ENCODE results near the gene ZNF282. TPM values are rescaled to one million over a fixed set of nuclear protein-coding genes. Genes with fewer than 3 reads are reported as not detected.

Gene ZNF282
- total and polyA plus RNA-seq, 7 experiments from 2014 or later: 0.83 to 36.7 (median 13.3) TPM

GRCh38 chr7:149188213-149188612 lies 7.1 kb upstream of the ZNF282 start:
- H3K27me3 ChIP-seq (ENCODE audit: control insufficient read depth in 2 of 2, insufficient read depth in 2 of 2, low read length in 2 of 2): no peaks in the 10 kb centered on the region
- no peaks in the 10 kb centered on the region for H3K36me3 ChIP-seq (ENCODE audit: control insufficient read depth in 2 of 3, insufficient read depth in 3 of 3, low read length in 3 of 3)
- Mint-ChIP-seq H3K4me1 (peaks cover 0 to 18% (median 12%) of the 10 kb centered on the region in 7 donors), H3K27ac (peak overlapping the region in 3 of 9 donors; percentile 7 to 71 (median 28)), H3K27me3 (peaks cover 0 to 16% (median 0%) of the 10 kb centered on the region in 5 donors), H3K4me3 (no peak overlapping the region), H3K36me3 (peaks cover 0 to 2% (median 0%) of the 10 kb centered on the region in 5 donors), H3K9me3 (no peaks in the 10 kb centered on the region)
- H3K9me3 ChIP-seq (ENCODE audit: control insufficient read depth in 2 of 3, low read length in 3 of 3): no peaks in the 10 kb centered on the region
- CTCF ChIA-PET: interaction anchor here (0.6 kb wide), 1 partner anchor 207 kb away, joined by 3 read pairs; no protein-coding TSS in a partner anchor
- DNase-seq (no peak), ATAC-seq (no peak)
- POLR2A ChIA-PET: no interaction called here
- no peaks in the 10 kb centered on the region for H3K4me1 ChIP-seq (ENCODE audit: control insufficient read depth in 2 of 2, insufficient read depth in 2 of 2, low read length in 2 of 2)
- no peak overlapping the region for H3K4me3 ChIP-seq (ENCODE audit: low read length)
- intact Hi-C loops (cut with micrococcal nuclease): no loop called here
- H3K27ac ChIP-seq (ENCODE audit: low read depth, low read length): no peak overlapping the region

DNA sequence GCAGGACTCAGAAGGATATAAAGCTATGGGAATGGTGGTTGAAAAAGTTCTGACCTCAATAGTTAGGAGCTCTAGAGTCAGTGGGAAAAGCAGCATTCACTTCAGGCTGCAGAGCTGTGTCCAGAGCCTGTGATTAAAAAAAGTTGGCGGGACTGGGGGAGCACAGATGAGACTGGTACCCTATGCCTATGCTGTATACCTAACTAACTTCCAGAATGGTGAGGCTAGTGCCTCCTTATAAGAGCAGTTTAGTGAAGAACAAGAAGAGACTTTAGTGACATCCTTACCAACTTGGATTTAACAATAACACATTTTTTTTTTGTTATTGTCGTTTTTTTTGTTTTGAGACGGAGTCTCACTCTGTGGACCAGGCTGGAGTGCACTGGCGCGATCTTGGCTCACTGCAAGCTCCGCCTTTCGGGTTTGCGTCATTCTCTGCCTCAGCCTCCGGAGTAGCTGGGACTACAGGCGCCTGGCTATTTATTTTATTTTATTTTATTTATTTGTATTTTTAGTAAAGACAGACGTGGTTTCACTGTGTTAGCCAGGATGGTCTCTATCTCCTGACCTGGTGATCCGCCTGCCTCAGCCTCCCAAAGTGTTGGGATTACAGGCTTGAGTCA lies 6.6 kb upstream of the ZNF282 start:
- intact Hi-C loops (cut with micrococcal nuclease): no loop called here
- peaks cover 0 to 16% (median 0%) of the 10 kb centered on the region in 5 donors for H3K27me3 Mint-ChIP-seq
- Histone ChIP-seq H3K4me3 (ENCODE audit: low read length) (no peak overlapping the region), H3K27me3 (ENCODE audit: control insufficient read depth in 2 of 2, insufficient read depth in 2 of 2, low read length in 2 of 2) (no peaks in the 10 kb centered on the region), H3K36me3 (ENCODE audit: control insufficient read depth in 2 of 3, insufficient read depth in 3 of 3, low read length in 3 of 3) (no peaks in the 10 kb centered on the region), H3K4me1 (ENCODE audit: control insufficient read depth in 2 of 2, insufficient read depth in 2 of 2, low read length in 2 of 2) (no peaks in the 10 kb centered on the region), H3K27ac (ENCODE audit: low read depth, low read length) (no peak overlapping the region), H3K9me3 (ENCODE audit: control insufficient read depth in 2 of 3, low read length in 3 of 3) (no peaks in the 10 kb centered on the region)
- DNase-seq (no peak), ATAC-seq (no peak)
- peak overlapping the region in 4 of 9 donors; percentile 7 to 71 (median 26) for H3K27ac Mint-ChIP-seq
- H3K4me1 Mint-ChIP-seq: peaks cover 0 to 18% (median 12%) of the 10 kb centered on the region in 7 donors
- ChIA-PET CTCF (interaction anchor here (0.7 kb wide), 1 partner anchor 40 kb away, joined by 3 read pairs; no protein-coding TSS in a partner anchor), POLR2A (no interaction called here)
- no peaks in the 10 kb centered on the region for H3K9me3 Mint-ChIP-seq
- peaks cover 0 to 2% (median 0%) of the 10 kb centered on the region in 5 donors for H3K36me3 Mint-ChIP-seq
- H3K4me3 Mint-ChIP-seq: no peak overlapping the region

DNA sequence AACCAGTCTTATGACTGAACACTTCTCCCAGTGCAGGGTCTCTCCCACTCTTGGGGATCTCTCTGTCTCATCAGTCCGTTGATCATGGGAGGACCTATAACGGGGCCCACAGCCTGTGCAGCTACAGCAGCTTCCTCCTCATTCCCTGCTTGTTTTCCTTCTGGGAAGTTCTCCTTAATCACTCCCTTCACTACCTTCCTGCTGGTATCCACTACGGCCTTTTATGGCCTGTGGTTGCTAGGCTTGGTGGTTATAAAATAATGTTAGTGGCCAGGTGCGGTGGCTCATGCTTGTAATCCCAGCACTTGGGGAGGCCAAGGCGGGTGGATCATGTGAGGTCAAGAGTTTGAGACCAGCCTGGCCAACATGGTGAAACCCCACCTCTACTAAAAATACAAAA lies 3.5 kb upstream of the ZNF282 start:
- Histone ChIP-seq H3K36me3 (ENCODE audit: control insufficient read depth in 2 of 3, insufficient read depth in 3 of 3, low read length in 3 of 3) (peaks cover 0 to 5% (median 0%) of the 10 kb centered on the region in 3 experiments), H3K27ac (ENCODE audit: low read depth, low read length) (no peak overlapping the region), H3K4me1 (ENCODE audit: control insufficient read depth in 2 of 2, insufficient read depth in 2 of 2, low read length in 2 of 2) (peaks cover 4 to 6% of the 10 kb centered on the region in 2 donors), H3K9me3 (ENCODE audit: control insufficient read depth in 2 of 3, low read length in 3 of 3) (no peaks in the 10 kb centered on the region), H3K27me3 (ENCODE audit: control insufficient read depth in 2 of 2, insufficient read depth in 2 of 2, low read length in 2 of 2) (no peaks in the 10 kb centered on the region), H3K4me3 (ENCODE audit: low read length) (no peak overlapping the region)
- H3K27me3 Mint-ChIP-seq: peaks cover 0 to 16% (median 0%) of the 10 kb centered on the region in 5 donors
- ATAC-seq (no peak), DNase-seq (no peak)
- ChIA-PET POLR2A (no interaction called here), CTCF (no interaction called here)
- intact Hi-C loops (cut with micrococcal nuclease): loop anchor here (1.0 to 10.0 kb wide), 2 partner anchors 45 to 303 kb away; partner anchors contain the start of genes ZNF398 (in 1 of the 2) and ZNF746 (in 1 of the 2)
- H3K27ac Mint-ChIP-seq: peak overlapping the region in 4 of 9 donors; percentile 10 to 68 (median 66)
- peaks cover 6 to 29% (median 24%) of the 10 kb centered on the region in 7 donors for H3K4me1 Mint-ChIP-seq
- no peaks in the 10 kb centered on the region for H3K36me3 Mint-ChIP-seq
- H3K4me3 Mint-ChIP-seq: peak overlapping the region in 9 of 10 donors; percentile 56 to 91 (median 79)
- no peaks in the 10 kb centered on the region for H3K9me3 Mint-ChIP-seq

DNA sequence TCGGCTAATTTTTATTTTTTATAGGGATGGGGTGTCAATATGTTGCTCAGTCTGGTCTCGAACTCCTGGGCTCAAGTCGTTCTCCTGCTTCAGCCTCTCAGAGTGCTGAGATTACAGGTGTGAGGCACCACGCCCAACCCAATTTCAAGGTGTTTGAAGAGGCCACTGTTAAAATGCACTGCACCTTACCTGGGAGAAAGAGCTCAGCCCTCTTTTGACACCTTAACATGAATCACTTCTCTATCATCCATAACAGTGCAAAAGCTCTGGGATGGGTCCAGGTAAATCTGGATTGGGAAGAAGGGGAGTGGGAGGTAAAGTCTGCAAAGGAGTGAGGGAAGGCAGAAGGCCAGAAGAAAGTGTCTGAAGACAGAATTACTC lies 557 bp upstream of the ZNF282 start:
- peak overlapping the region; percentile 82 for H3K4me3 ChIP-seq (ENCODE audit: low read length)
- no peak for ATAC-seq
- H3K27ac Mint-ChIP-seq: peak overlapping the region; percentile 14 to 85 (median 78)

DNA sequence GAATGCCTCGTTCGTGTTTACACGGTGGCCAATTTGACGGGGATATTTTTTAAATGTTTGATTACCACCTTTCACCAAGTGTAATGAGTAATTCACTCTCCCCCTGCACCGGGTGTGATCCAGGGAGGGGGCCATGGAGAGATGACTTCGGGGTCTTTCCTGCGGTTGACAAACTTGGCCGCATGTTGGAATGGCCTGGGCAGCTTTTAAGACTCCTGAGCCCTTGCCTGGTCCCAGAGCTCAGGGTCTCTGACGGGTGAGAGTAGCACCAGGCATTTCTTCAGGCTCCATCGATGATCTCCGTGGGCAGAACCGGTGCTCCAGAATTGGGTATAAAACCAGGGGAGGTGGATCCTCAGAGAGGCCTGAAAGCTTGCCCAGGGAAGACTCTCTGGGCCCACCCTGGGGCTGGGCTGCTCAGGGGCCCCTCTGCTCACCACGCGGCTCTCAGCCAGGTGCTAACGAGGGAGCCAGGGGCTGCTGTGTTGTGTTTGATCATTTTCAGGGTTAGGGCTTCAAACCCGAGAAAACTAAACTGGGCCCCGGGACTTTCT lies 882 bp downstream of the ZNF282 start:
- POLR2A ChIA-PET: interaction anchor here (1.1 to 1.7 kb wide), 3 partner anchors 49 to 65 kb away, joined by 3 to 12 read pairs (median 6); partner anchors contain the start of genes ZNF398 and ZNF783
- peaks cover 24 to 53% (median 41%) of the 10 kb centered on the region in 7 donors for H3K4me1 Mint-ChIP-seq
- peak in 7 of 9 donors; percentile 7 to 34 (median 18) for DNase-seq

More for the DNA sequence above, 557 bp upstream of the ZNF282 start:
- DNase-seq: no peak
- H3K9me3 Mint-ChIP-seq: no peaks in the 10 kb centered on the region
- Histone ChIP-seq H3K4me1 (ENCODE audit: control insufficient read depth in 2 of 2, insufficient read depth in 2 of 2, low read length in 2 of 2) (peaks cover 6 to 8% of the 10 kb centered on the region in 2 donors), H3K27me3 (ENCODE audit: control insufficient read depth in 2 of 2, insufficient read depth in 2 of 2, low read length in 2 of 2) (no peaks in the 10 kb centered on the region), H3K36me3 (ENCODE audit: control insufficient read depth in 2 of 3, insufficient read depth in 3 of 3, low read length in 3 of 3) (peaks cover 0 to 22% (median 0%) of the 10 kb centered on the region in 3 experiments), H3K9me3 (ENCODE audit: control insufficient read depth in 2 of 3, low read length in 3 of 3) (no peaks in the 10 kb centered on the region), H3K27ac (ENCODE audit: low read depth, low read length) (peak overlapping the region; percentile 77)
- intact Hi-C loops (cut with micrococcal nuclease): loop anchor here (1.0 to 10.0 kb wide), 12 partner anchors 15 to 428 kb away; partner anchors contain the start of genes ZNF212 (in 2 of the 2), ZNF398 (in 2 of the 2) and ZNF746 (in 2 of the 2)
- H3K4me3 Mint-ChIP-seq: peak overlapping the region; percentile 75 to 89 (median 85)
- H3K36me3 Mint-ChIP-seq: peaks cover 9 to 13% (median 11%) of the 10 kb centered on the region in 5 donors
- ChIA-PET CTCF (no interaction called here), POLR2A (interaction anchor here (0.5 to 1.7 kb wide), 4 partner anchors 47 to 568 kb away, joined by 3 to 12 read pairs (median 5); partner anchors contain the start of genes ZNF398 and ZNF783)
- H3K27me3 Mint-ChIP-seq: peaks cover 0 to 7% (median 0%) of the 10 kb centered on the region in 5 donors
- peaks cover 20 to 48% (median 44%) of the 10 kb centered on the region in 7 donors for H3K4me1 Mint-ChIP-seq

GRCh38 chr7:149196705-149197171 lies 1.4 kb downstream of the ZNF282 start:
- H3K36me3 Mint-ChIP-seq: peaks cover 16 to 30% (median 25%) of the 10 kb centered on the region in 5 donors
- Histone ChIP-seq H3K27ac (ENCODE audit: low read depth, low read length) (peak overlapping the region; percentile 73), H3K4me1 (ENCODE audit: control insufficient read depth in 2 of 2, insufficient read depth in 2 of 2, low read length in 2 of 2) (peaks cover 6 to 8% of the 10 kb centered on the region in 2 donors), H3K27me3 (ENCODE audit: control insufficient read depth in 2 of 2, insufficient read depth in 2 of 2, low read length in 2 of 2) (no peaks in the 10 kb centered on the region), H3K9me3 (ENCODE audit: control insufficient read depth in 2 of 3, low read length in 3 of 3) (no peaks in the 10 kb centered on the region), H3K4me3 (ENCODE audit: low read length) (peak overlapping the region; percentile 65), H3K36me3 (ENCODE audit: control insufficient read depth in 2 of 3, insufficient read depth in 3 of 3, low read length in 3 of 3) (peaks cover 0 to 39% (median 3%) of the 10 kb centered on the region in 3 experiments)
- no peaks in the 10 kb centered on the region for H3K9me3 Mint-ChIP-seq
- peak overlapping the region; percentile 83 to 94 (median 90) for H3K4me3 Mint-ChIP-seq
- DNase-seq: no peak
- peaks cover 25 to 50% (median 39%) of the 10 kb centered on the region in 7 donors for H3K4me1 Mint-ChIP-seq
- H3K27ac Mint-ChIP-seq: peak overlapping the region; percentile 79 to 97 (median 86)
- ATAC-seq: no peak
- intact Hi-C loops (cut with micrococcal nuclease): loop anchor here (1.0 to 10.0 kb wide), 7 partner anchors 41 to 426 kb away; partner anchors contain the start of genes ZNF746 (in 2 of the 2), PDIA4 (in 1 of the 2), ZNF212 (in 1 of the 2) and ZNF425 (in 1 of the 2)
- H3K27me3 Mint-ChIP-seq: no peaks in the 10 kb centered on the region
- ChIA-PET POLR2A (interaction anchor here (1.1 kb wide), 1 partner anchor 55 kb away, joined by 3 read pairs; no protein-coding TSS in a partner anchor), CTCF (no interaction called here)

More for the DNA sequence above, 882 bp downstream of the ZNF282 start:
- intact Hi-C loops (cut with micrococcal nuclease): loop anchor here (1.0 to 10.0 kb wide), 7 partner anchors 41 to 426 kb away; partner anchors contain the start of genes ZNF746 (in 2 of the 2), PDIA4 (in 1 of the 2), ZNF212 (in 1 of the 2) and ZNF425 (in 1 of the 2)
- Histone ChIP-seq H3K27ac (ENCODE audit: low read depth, low read length) (peak overlapping the region; percentile 73), H3K4me1 (ENCODE audit: control insufficient read depth in 2 of 2, insufficient read depth in 2 of 2, low read length in 2 of 2) (peaks cover 6 to 8% of the 10 kb centered on the region in 2 donors), H3K9me3 (ENCODE audit: control insufficient read depth in 2 of 3, low read length in 3 of 3) (no peaks in the 10 kb centered on the region), H3K36me3 (ENCODE audit: control insufficient read depth in 2 of 3, insufficient read depth in 3 of 3, low read length in 3 of 3) (peaks cover 0 to 35% (median 2%) of the 10 kb centered on the region in 3 experiments), H3K4me3 (ENCODE audit: low read length) (peak overlapping the region; percentile 65), H3K27me3 (ENCODE audit: control insufficient read depth in 2 of 2, insufficient read depth in 2 of 2, low read length in 2 of 2) (no peaks in the 10 kb centered on the region)
- CTCF ChIA-PET: interaction anchor here (1.2 kb wide), 1 partner anchor 16 kb away, joined by 3 read pairs; no protein-coding TSS in a partner anchor
- ATAC-seq: peak; percentile 2
- Mint-ChIP-seq H3K36me3 (peaks cover 14 to 26% (median 23%) of the 10 kb centered on the region in 5 donors), H3K4me3 (peak overlapping the region; percentile 83 to 94 (median 90)), H3K9me3 (no peaks in the 10 kb centered on the region), H3K27ac (peak overlapping the region; percentile 79 to 97 (median 86)), H3K27me3 (no peaks in the 10 kb centered on the region)
